SK-N-SH (cell line): Measurements from ENCODE around the gene SPINK9. TPM values are rescaled to one million over a fixed set of nuclear protein-coding genes. Genes with fewer than 3 reads are reported as not detected.
"Not testable (repeated sequence)": the region's sequence is repeated elsewhere in the genome, so short reads cannot be mapped to it uniquely, and the experiment has no call there.

Experiments used
- CTCF ChIA-PET: fragments of 300-600, 350-600 bp; formaldehyde crosslinking; extraction: SDS; loops from one replicate; lab custom pipeline; 2021; lab: Yijun Ruan, JAX
- POLR2A ChIA-PET: fragments of 350-600 bp; sonication (Branson Sonifier 250); formaldehyde crosslinking; extraction: SDS; loops from one replicate; lab custom pipeline; 2020; ENCODE audit warnings: antibody characterized with exemption, inconsistent platforms; lab: Yijun Ruan, JAX
- DNase-seq: peaks from one replicate; pipeline ENCODE4 v3.0.0; 2012
- H2AFZ ChIP-seq: fragments of 200-600 bp; sonication (generic); 2 replicates; pipeline ENCODE4 v1.8.1; 2016; ENCODE audit warnings: antibody characterized with exemption, mild to moderate bottlenecking, low read depth
- H3F3A ChIP-seq: fragments of 200-600 bp; sonication (generic); replicated peaks from 2 replicates; pipeline ENCODE3; 2016; ENCODE audit warnings: antibody characterized with exemption, mild to moderate bottlenecking; ENCODE audit not compliant: insufficient read depth
- H3K27ac ChIP-seq, 2 experiments: fragments of 200-500 bp in 1 of 2; fragments of 200-600 bp in 1 of 2; sonication (Bioruptor generic) in 1 of 2; sonication (generic), shearing (Covaris generic) in 1 of 2; 2 replicates each; pipeline versions ENCODE4 v1.5.1 to v1.6.1; 2014 to 2016; ENCODE audit warnings: low read depth in 2 of 2, inconsistent platforms in 1 of 2, low read length in 1 of 2, mild to moderate bottlenecking in 1 of 2, mixed read lengths in 1 of 2
- H3K27me3 ChIP-seq: fragments of 200-600 bp; sonication (generic), shearing (Covaris generic); 2 replicates; pipeline ENCODE4 v1.6.1; 2016; ENCODE audit warnings: mixed run types; ENCODE audit not compliant: insufficient read depth
- H3K36me3 ChIP-seq, 2 experiments: fragments of 200-500 bp in 1 of 2; fragments of 200-600 bp in 1 of 2; sonication (Bioruptor generic) in 1 of 2; sonication (generic) in 1 of 2; replicated peaks in 1 of 2; 2 replicates each; pipeline versions ENCODE3 to v1.5.1; 2014 to 2016; ENCODE audit warnings: low read length in 1 of 2, mild to moderate bottlenecking in 1 of 2; ENCODE audit not compliant: insufficient read depth in 2 of 2, control insufficient read depth in 1 of 2
- H3K4me1 ChIP-seq, 2 experiments: fragments of 200-500 bp in 1 of 2; fragments of 200-600 bp in 1 of 2; sonication (Bioruptor generic) in 1 of 2; sonication (generic), shearing (Covaris generic) in 1 of 2; 2 replicates each; pipeline versions ENCODE4 v1.5.1 to v1.6.1; 2014 to 2016; ENCODE audit warnings: low read depth in 1 of 2, low read length in 1 of 2, mixed run types in 1 of 2; ENCODE audit not compliant: insufficient read depth in 2 of 2, control insufficient read depth in 1 of 2
- H3K4me2 ChIP-seq: fragments of 200-600 bp; sonication (generic), shearing (Covaris generic); 2 replicates; pipeline ENCODE4 v1.6.1; 2017; ENCODE audit warnings: mixed run types
- H3K4me3 ChIP-seq, 2 experiments: fragments of 200-500 bp in 1 of 2; fragments of 200-600 bp in 1 of 2; sonication (Bioruptor generic) in 1 of 2; sonication (generic), shearing (Covaris generic) in 1 of 2; 2 replicates each; pipeline versions ENCODE4 v1.5.1 to v1.8.1; 2014 to 2016; ENCODE audit warnings: low read depth in 2 of 2, inconsistent platforms in 1 of 2, low read length in 1 of 2, mild to moderate bottlenecking in 1 of 2, mixed read lengths in 1 of 2, moderate library complexity in 1 of 2
- H3K79me2 ChIP-seq: fragments of 200-600 bp; sonication (generic); 2 replicates; pipeline ENCODE4 v1.8.1; 2017; ENCODE audit warnings: mild to moderate bottlenecking; ENCODE audit not compliant: insufficient read depth
- H3K9ac ChIP-seq: fragments of 200-600 bp; sonication (generic); 2 replicates; pipeline ENCODE4 v1.6.1; 2017; ENCODE audit warnings: mixed run types
- H3K9me2 ChIP-seq: fragments of 200-600 bp; sonication (generic); 2 replicates; pipeline ENCODE4 v1.6.1; 2017; ENCODE audit warnings: mixed run types
- H3K9me3 ChIP-seq: fragments of 200-600 bp; sonication (generic); 2 replicates; pipeline ENCODE4 v1.6.1; 2017; ENCODE audit warnings: mixed run types, mild to moderate bottlenecking, moderate library complexity
- H4K20me1 ChIP-seq: fragments of 200-600 bp; sonication (generic); 2 replicates; pipeline ENCODE4 v1.6.1; 2017; ENCODE audit warnings: mild to moderate bottlenecking, mixed run types; ENCODE audit not compliant: insufficient read depth
- ELF1 ChIP-seq: IDR thresholded peaks from 2 replicates; pipeline ENCODE4 v1.4.0; 2012
- FOSL2 ChIP-seq: IDR thresholded peaks from 2 replicates; pipeline ENCODE4 v1.4.0; 2012; ENCODE audit warnings: low read depth, mild to moderate bottlenecking, moderate library complexity, borderline replicate concordance
- FOXM1 ChIP-seq: IDR thresholded peaks from 2 replicates; pipeline ENCODE4 v1.4.0; 2012; ENCODE audit warnings: low read depth, mild to moderate bottlenecking
- GATA2 ChIP-seq: sonication (generic); formaldehyde crosslinking; IDR thresholded peaks from 2 replicates; pipeline ENCODE4 v1.5.0; 2020; ENCODE audit warnings: mild to moderate bottlenecking, missing genetic modification reagents
- NRF1 ChIP-seq: IDR thresholded peaks from 2 replicates; pipeline ENCODE4 v1.6.1; 2012; ENCODE audit warnings: low read depth, mild to moderate bottlenecking, low read length
- POLR2AphosphoS5 ChIP-seq: IDR thresholded peaks from 2 replicates; pipeline ENCODE4 v1.6.1; 2012; ENCODE audit warnings: low read depth, low read length
- REST ChIP-seq: IDR thresholded peaks from 2 replicates; pipeline ENCODE4 v1.6.1; 2012; ENCODE audit warnings: mild to moderate bottlenecking, low read depth, low read length, moderate library complexity
- USF1 ChIP-seq: IDR thresholded peaks from 2 replicates; pipeline ENCODE4 v1.4.0; 2012; ENCODE audit warnings: low read depth, borderline replicate concordance
- USF2 ChIP-seq: fragments of 150-350 bp; IDR thresholded peaks from 2 replicates; pipeline ENCODE4 v1.6.1; 2017; ENCODE audit warnings: antibody characterized with exemption, low read length, low read depth, borderline replicate concordance
- WGBS: methylation state at CpG from one replicate; pipeline ENCODE4 v1.1.6; 2017; ENCODE audit warnings: low lambda C conversion rate; 5-methylcytosine and 5-hydroxymethylcytosine counted together
- polyA plus RNA-seq, 3 experiments: library from polyadenylated mRNA; depleted of rRNA; stranded (reverse); fragments of >200 nt; gene quantifications; 2 replicates each; pipeline ENCODE4 v1.2.3, GENCODE V29; 2012

The SPINK9 gene
- polyA plus RNA-seq, 1 of the 3 experiments (the other 2 are of a cell fraction): not detected

- H3F3A ChIP-seq, H3K9me2 ChIP-seq, H3K9ac ChIP-seq, H4K20me1 ChIP-seq, H3K36me3 ChIP-seq, H3K9me3 ChIP-seq, DNase-seq, H3K27me3 ChIP-seq, H3K4me1 ChIP-seq, H3K79me2 ChIP-seq: not testable (repeated sequence)
- TF ChIP-seq USF2 (peak; percentile 47; the same call in 1 of the 2 replicates), GATA2 (CRISPR knock-in tag) (peak; percentile 46; the same call in 1 of the 2 replicates), USF1 (peak; percentile 85)
- 8% methylated on average over 15 of the region's 42 CpGs for WGBS
- CTCF ChIA-PET: interaction anchor here (1.0 kb wide), 2 partner anchors 55 to 410 kb away, joined by 3 read pairs; no protein-coding TSS in a partner anchor
- peak overlapping the region; percentile 49 to 57 for H3K4me3 ChIP-seq
- H3K27ac ChIP-seq: peak overlapping the region in 1 of 2 experiments; percentile 65; a peak in 2 of 4 replicates
- peak overlapping the region; percentile 73 for H3K4me2 ChIP-seq
- H2AFZ ChIP-seq: peak overlapping the region; percentile 90
- POLR2A ChIA-PET: interaction anchor here (0.7 kb wide), 1 partner anchor 125 kb away, joined by 3 read pairs; no protein-coding TSS in a partner anchor
Measured at GRCh38 chr5:148320011-148320963, 15.1 kb upstream of the SPINK9 start.

GRCh38 chr5:148333262-148333849, 2.0 kb upstream of the SPINK9 start:
- DNase-seq: no peak
- no peak overlapping the region for H3K27ac ChIP-seq
- H3K4me2 ChIP-seq: no peak overlapping the region
- no peaks in the 10 kb centered on the region for H3F3A ChIP-seq
- H3K4me3 ChIP-seq: no peak overlapping the region
- H3K4me1 ChIP-seq: no peaks in the 10 kb centered on the region
- H2AFZ ChIP-seq: no peak overlapping the region
- H3K9me2 ChIP-seq: no peaks in the 10 kb centered on the region
- no peaks in the 10 kb centered on the region for H4K20me1 ChIP-seq
- POLR2A ChIA-PET: no interaction called here
- no peak for TF ChIP-seq POLR2AphosphoS5
- TF ChIP-seq REST: no peak
- TF ChIP-seq FOXM1: no peak
- TF ChIP-seq NRF1: no peak
- TF ChIP-seq FOSL2: no peak
- TF ChIP-seq USF1: no peak
- no peak for TF ChIP-seq ELF1
- no peaks in the 10 kb centered on the region for H3K27me3 ChIP-seq
- H3K36me3 ChIP-seq: no peaks in the 10 kb centered on the region
- CTCF ChIA-PET: no interaction called here
- no peaks in the 10 kb centered on the region for H3K79me2 ChIP-seq
- WGBS: 27% methylated on average over 4 of the region's 4 CpGs
- H3K9me3 ChIP-seq: no peaks in the 10 kb centered on the region
- H3K9ac ChIP-seq: no peak overlapping the region
